Left ventricle myocardium inferior (tissue), 1 donor: ENCODE results near the gene NGLY1. TPM values are rescaled to one million over a fixed set of nuclear protein-coding genes. Genes with fewer than 3 reads are reported as not detected.

Source experiments
- DNase-seq: peaks from one replicate; pipeline ENCODE4 v3.0.0-alpha.2; 2020
- H3K27ac ChIP-seq: fragments of 200-600 bp; replicated peaks from 2 replicates; pipeline ENCODE4 v1.8.0; 2021
- H3K27me3 ChIP-seq: fragments of 200-600 bp; 2 replicates; pipeline ENCODE4 v1.8.0; 2021; ENCODE audit warnings: low read depth
- H3K36me3 ChIP-seq: fragments of 200-600 bp; 2 replicates; pipeline ENCODE4 v1.8.0; 2021
- H3K4me1 ChIP-seq: fragments of 200-600 bp; 2 replicates; pipeline ENCODE4 v1.8.0; 2021
- H3K4me3 ChIP-seq: fragments of 200-600 bp; 2 replicates; pipeline ENCODE4 v1.8.0; 2021; ENCODE audit warnings: mild to moderate bottlenecking, moderate library complexity
- H3K9me3 ChIP-seq: fragments of 200-600 bp; replicated peaks from 2 replicates; pipeline ENCODE4 v1.8.0; 2021
- intact Hi-C: fragments of 100-400 bp; cut with micrococcal nuclease; formaldehyde crosslinking; loops from one replicate; pipeline ENCODE4 v1.11.0; 2022
- total RNA-seq: library from RNA; stranded (reverse); fragmentation: NEBNext Ultra II Directional; extraction: Animal tissue kit (Norgen Biotek cat#: 25700); gene quantifications from one replicate; pipeline ENCODE4 v1.2.1, GENCODE V29; 2021
- TF ChIP-seq, protein P1 (sequence below): fragments of 200-600 bp; IDR thresholded peaks from 2 replicates; pipeline ENCODE4 v1.8.0; 2021; ENCODE audit warnings: antibody characterized with exemption, mild to moderate bottlenecking, borderline replicate concordance
- donor health status: DM: no; HTN: yes; CAD: no; lungs with severe emphysema.

The NGLY1 gene
- total RNA-seq, 1 donor from 2014 or later = 27.7 TPM

GRCh38 chr3:25724948-25725645, 58.1 kb downstream of the NGLY1 start:
- Histone ChIP-seq H3K36me3 (peaks cover 31% of the 10 kb centered on the region), H3K4me1 (no peaks in the 10 kb centered on the region), H3K27ac (no peak overlapping the region), H3K27me3 (no peaks in the 10 kb centered on the region), H3K4me3 (no peak overlapping the region), H3K9me3 (no peaks in the 10 kb centered on the region)
- TF ChIP-seq, protein P1, sequence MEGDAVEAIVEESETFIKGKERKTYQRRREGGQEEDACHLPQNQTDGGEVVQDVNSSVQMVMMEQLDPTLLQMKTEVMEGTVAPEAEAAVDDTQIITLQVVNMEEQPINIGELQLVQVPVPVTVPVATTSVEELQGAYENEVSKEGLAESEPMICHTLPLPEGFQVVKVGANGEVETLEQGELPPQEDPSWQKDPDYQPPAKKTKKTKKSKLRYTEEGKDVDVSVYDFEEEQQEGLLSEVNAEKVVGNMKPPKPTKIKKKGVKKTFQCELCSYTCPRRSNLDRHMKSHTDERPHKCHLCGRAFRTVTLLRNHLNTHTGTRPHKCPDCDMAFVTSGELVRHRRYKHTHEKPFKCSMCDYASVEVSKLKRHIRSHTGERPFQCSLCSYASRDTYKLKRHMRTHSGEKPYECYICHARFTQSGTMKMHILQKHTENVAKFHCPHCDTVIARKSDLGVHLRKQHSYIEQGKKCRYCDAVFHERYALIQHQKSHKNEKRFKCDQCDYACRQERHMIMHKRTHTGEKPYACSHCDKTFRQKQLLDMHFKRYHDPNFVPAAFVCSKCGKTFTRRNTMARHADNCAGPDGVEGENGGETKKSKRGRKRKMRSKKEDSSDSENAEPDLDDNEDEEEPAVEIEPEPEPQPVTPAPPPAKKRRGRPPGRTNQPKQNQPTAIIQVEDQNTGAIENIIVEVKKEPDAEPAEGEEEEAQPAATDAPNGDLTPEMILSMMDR = no peak
- intact Hi-C loops = no loop called here
- DNase-seq = no peak

GRCh38 chr3:25723802-25724201, 59.4 kb downstream of the NGLY1 start:
- peaks cover 32% of the 10 kb centered on the region for H3K36me3 ChIP-seq
- intact Hi-C loops = no loop called here

DNA sequence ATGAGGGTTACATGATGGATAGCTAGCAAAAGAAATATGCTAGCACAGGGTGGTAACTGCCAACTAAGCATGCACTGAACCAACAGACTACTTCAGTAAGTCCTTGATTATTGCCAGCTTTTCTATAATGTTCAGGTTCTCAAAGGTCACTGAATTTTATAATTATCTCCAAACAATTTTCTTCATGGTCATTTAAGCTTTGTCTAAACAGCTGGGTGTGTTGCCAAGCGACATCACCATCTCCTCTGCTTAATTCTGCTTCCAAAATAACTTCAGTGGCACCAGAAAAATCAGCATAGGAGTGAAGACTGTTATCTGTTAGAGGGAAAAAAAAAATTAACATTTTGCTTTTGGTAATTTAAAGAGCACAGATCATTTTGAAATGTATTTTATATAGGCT, 63.9 kb downstream of the NGLY1 start:
- TF ChIP-seq, protein P1 = no peak
- no peak for DNase-seq
- no peak overlapping the region for H3K27ac ChIP-seq
- H3K9me3 ChIP-seq = no peaks in the 10 kb centered on the region
- H3K4me1 ChIP-seq = no peaks in the 10 kb centered on the region
- H3K36me3 ChIP-seq = peaks cover 15% of the 10 kb centered on the region
- no peak overlapping the region for H3K4me3 ChIP-seq
- intact Hi-C loops = no loop called here
- H3K27me3 ChIP-seq = no peaks in the 10 kb centered on the region

More at GRCh38 chr3:25723802-25724201, 59.4 kb downstream of the NGLY1 start:
- H3K27me3 ChIP-seq = no peaks in the 10 kb centered on the region
- TF ChIP-seq, protein P1 = no peak
- no peak overlapping the region for H3K27ac ChIP-seq
- DNase-seq = no peak
- H3K4me1 ChIP-seq = no peaks in the 10 kb centered on the region
- H3K9me3 ChIP-seq = no peaks in the 10 kb centered on the region
- H3K4me3 ChIP-seq = no peak overlapping the region

GRCh38 chr3:25713341-25713985, 69.8 kb downstream of the NGLY1 start:
- no peak overlapping the region for H3K27ac ChIP-seq
- TF ChIP-seq, protein P1 = no peak
- H3K9me3 ChIP-seq = no peaks in the 10 kb centered on the region
- H3K36me3 ChIP-seq = peaks cover 3% of the 10 kb centered on the region
- intact Hi-C loops = no loop called here
- no peak for DNase-seq
- H3K27me3 ChIP-seq = no peaks in the 10 kb centered on the region
- no peak overlapping the region for H3K4me3 ChIP-seq
- H3K4me1 ChIP-seq = no peaks in the 10 kb centered on the region

DNA sequence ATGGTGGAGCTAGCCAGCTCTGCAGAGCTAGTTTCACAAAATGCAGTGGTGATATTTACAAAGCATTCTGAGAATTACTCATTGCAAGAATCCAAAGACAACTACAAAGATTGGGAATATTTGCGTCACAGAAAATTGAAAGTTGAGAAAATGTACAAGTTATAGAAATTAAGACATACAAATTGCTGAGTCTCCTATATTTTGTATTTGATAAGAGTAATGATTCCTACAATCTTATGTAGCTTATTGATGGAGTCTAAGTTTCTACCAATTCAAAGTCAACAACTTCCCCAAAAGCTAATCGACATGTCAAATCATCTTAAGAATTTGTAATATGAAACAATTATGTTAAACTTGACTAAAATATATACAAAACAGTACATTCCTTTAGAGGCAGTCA, 72.2 kb downstream of the NGLY1 start:
- Histone ChIP-seq H3K27ac (no peak overlapping the region), H3K36me3 (no peaks in the 10 kb centered on the region), H3K4me3 (no peak overlapping the region), H3K9me3 (no peaks in the 10 kb centered on the region), H3K4me1 (no peaks in the 10 kb centered on the region), H3K27me3 (peaks cover 11% of the 10 kb centered on the region)
- DNase-seq = no peak
- TF ChIP-seq, protein P1 = no peak
- intact Hi-C loops = no loop called here
